ENCODE measurements around the gene SNU13. TPM values are rescaled to one million over a fixed set of nuclear protein-coding genes. Genes with fewer than 3 reads are reported as not detected.
"Not testable (repeated sequence)": the region's sequence is repeated elsewhere in the genome, so short reads cannot be mapped to it uniquely, and the experiment has no call there.

SNU13 gene
- total RNA-seq, 1 donor from 2014 or later, result 198 TPM

DNA sequence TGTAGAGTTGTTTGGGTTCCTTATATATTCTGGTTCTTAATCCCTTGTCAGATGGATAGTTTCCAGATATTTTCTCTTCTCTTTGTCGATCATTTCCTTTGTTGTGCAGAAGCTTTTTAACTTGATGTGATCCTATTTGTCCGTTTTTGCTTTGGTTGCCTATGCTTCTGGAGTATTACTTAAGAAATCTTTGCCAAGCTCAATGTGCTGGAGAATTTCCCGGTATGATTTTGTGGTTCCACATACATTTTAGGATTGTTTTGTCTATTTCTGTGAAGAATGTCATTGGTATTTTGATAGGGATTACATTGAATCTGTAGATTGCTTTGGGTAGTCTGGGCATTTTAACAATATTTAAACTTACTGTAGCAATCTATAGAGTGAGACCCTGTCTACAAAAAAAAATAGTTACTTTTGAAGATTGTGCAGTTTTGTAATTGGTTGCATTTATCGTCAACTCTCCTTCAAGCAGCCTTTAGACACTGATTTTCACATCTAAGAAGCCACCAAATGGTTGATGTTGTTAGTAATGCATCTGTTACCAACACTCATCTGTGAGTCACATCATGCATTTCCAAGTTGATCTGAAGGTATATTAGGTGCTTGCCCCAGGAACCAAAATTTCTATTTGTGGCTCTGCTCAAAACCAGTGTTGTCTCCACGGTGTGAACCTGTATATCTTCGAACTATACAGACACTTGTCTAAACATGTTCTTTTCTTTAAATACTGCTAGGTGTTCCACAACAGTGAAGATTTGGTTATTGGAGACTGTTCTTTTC is 46.1 kb downstream of the SNU13 start:
- no peak overlapping the region for H3K4me3 ChIP-seq (ENCODE audit: low read depth, low read length)
- no peak for DNase-seq (ENCODE audit: low read depth)
- TF ChIP-seq, protein P1, sequence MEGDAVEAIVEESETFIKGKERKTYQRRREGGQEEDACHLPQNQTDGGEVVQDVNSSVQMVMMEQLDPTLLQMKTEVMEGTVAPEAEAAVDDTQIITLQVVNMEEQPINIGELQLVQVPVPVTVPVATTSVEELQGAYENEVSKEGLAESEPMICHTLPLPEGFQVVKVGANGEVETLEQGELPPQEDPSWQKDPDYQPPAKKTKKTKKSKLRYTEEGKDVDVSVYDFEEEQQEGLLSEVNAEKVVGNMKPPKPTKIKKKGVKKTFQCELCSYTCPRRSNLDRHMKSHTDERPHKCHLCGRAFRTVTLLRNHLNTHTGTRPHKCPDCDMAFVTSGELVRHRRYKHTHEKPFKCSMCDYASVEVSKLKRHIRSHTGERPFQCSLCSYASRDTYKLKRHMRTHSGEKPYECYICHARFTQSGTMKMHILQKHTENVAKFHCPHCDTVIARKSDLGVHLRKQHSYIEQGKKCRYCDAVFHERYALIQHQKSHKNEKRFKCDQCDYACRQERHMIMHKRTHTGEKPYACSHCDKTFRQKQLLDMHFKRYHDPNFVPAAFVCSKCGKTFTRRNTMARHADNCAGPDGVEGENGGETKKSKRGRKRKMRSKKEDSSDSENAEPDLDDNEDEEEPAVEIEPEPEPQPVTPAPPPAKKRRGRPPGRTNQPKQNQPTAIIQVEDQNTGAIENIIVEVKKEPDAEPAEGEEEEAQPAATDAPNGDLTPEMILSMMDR (IDR thresholded peaks at IDR 0.05; ENCODE audit: insufficient read depth, low read length, poor library complexity, severe bottlenecking), result no peak
- H3K27me3 ChIP-seq (ENCODE audit: control insufficient read depth, insufficient read depth, low read length), result no peaks in the 10 kb centered on the region
- H3K36me3 ChIP-seq (ENCODE audit: control insufficient read depth, insufficient read depth, low read length), result peaks cover 2% of the 10 kb centered on the region

DNA sequence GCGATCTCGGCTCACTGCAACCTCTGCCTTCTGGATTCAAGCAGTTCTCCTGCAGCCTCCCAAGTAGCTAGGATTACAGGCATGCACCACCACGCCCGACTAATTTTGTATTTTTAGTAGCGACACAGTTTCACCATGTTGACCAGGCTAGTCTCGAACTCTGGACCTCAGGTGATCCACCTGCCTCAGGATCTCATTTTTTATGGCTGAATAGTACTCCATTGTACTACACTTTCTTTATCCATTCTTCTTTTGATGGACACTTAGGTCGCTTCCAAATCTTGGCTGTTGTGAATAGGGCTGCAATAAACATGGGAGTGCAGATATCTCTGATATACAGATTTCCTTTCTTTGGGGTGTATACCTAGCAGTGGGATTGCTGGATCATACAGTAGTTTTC is 46.8 kb downstream of the SNU13 start:
- DNase-seq (ENCODE audit: low read depth), result no peak
- TF ChIP-seq, protein P1 (IDR thresholded peaks at IDR 0.05; ENCODE audit: insufficient read depth, low read length, poor library complexity, severe bottlenecking), result no peak
- Histone ChIP-seq H3K27me3 (ENCODE audit: control insufficient read depth, insufficient read depth, low read length) (no peaks in the 10 kb centered on the region), H3K4me3 (ENCODE audit: low read depth, low read length) (no peak overlapping the region), H3K36me3 (ENCODE audit: control insufficient read depth, insufficient read depth, low read length) (peaks cover 2% of the 10 kb centered on the region)

DNA sequence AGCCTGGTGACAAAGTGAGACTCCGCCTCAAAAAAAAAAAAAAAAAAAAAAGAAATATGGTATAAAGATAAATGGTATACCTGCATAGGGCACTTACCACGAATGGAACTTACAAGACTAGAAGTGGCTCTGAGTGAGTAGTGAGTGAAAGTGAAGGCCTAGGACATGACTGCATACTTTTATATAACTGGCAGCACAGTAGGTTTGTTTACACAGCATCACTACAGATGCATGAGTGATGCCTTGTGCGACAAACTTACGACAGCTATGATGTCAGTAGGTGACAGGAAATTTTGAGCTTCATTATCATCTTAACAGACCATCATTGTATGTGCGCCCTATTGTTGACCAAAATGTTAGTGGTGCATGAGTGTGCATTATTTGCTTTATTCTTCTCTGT is 49.9 kb downstream of the SNU13 start:
- DNase-seq (ENCODE audit: low read depth), result no peak
- peaks cover 2% of the 10 kb centered on the region for H3K36me3 ChIP-seq (ENCODE audit: control insufficient read depth, insufficient read depth, low read length)
- H3K27me3 ChIP-seq (ENCODE audit: control insufficient read depth, insufficient read depth, low read length), result no peaks in the 10 kb centered on the region
- H3K4me3 ChIP-seq (ENCODE audit: low read depth, low read length), result no peak overlapping the region
- TF ChIP-seq, protein P1 (IDR thresholded peaks at IDR 0.05; ENCODE audit: insufficient read depth, low read length, poor library complexity, severe bottlenecking), result no peak

DNA sequence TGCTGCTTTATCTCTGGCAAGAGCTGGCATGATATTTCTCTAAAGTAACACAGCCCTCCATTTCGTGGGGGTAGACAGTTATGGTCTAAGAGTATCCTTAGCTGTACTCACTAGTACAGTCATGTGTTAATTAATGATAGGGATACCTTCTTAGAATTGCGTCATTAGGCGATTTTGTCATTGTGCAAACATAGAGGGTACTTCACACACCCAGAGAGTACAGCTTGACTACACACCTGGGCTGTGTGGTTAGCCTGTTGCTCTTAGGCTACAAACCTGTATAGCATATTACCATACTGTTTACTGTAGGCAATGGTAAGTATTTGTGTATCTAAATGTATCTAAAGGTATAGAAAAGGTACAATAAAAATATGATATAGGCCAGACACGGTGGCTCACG is 50.5 kb downstream of the SNU13 start:
- no peak for DNase-seq (ENCODE audit: low read depth)
- H3K36me3 ChIP-seq (ENCODE audit: control insufficient read depth, insufficient read depth, low read length), result peaks cover 2% of the 10 kb centered on the region

DNA sequence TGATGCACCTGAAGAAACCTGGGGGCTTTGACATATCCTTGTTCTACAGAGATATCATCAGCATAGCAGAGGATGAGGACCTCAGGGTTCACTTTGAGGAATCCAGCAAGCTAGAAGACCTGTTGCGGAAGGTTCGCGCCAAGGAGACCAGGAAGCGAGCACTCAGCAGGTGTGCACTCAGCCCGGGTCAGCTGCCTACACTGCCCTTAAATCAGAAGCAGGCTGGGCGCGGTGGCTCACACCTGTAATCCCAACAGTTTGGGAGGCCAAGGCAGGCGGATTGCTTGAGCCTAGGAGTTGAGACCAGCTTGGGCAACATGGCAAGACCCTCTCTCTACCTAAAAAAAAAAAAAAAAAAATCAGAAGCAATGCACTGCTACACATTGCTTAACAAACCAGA is 51.0 kb downstream of the SNU13 start:
- not testable (repeated sequence) for H3K27me3 ChIP-seq (ENCODE audit: control insufficient read depth, insufficient read depth, low read length); H3K4me3 ChIP-seq (ENCODE audit: low read depth, low read length); DNase-seq (ENCODE audit: low read depth); H3K36me3 ChIP-seq (ENCODE audit: control insufficient read depth, insufficient read depth, low read length)

More for the DNA sequence above, 50.5 kb downstream of the SNU13 start:
- Histone ChIP-seq H3K4me3 (ENCODE audit: low read depth, low read length) (no peak overlapping the region), H3K27me3 (ENCODE audit: control insufficient read depth, insufficient read depth, low read length) (no peaks in the 10 kb centered on the region)
- TF ChIP-seq, protein P1 (IDR thresholded peaks at IDR 0.05; ENCODE audit: insufficient read depth, low read length, poor library complexity, severe bottlenecking), result no peak

DNA sequence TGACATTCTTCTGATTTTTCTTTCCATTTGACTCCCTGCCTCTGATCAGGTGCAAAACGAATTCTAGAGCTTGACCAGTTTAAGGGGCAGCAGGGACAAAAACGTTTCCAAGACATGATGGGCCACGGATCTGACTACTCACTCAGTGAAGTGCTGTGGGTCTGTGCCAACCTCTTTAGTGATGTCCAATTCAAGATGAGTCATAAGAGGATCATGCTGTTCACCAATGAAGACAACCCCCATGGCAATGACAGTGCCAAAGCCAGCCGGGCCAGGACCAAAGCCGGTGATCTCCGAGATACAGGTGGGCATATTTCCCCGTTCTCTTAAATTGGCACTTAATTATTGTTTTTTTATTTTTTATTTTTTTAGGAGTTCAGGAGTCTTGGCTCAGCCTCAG is 52.2 kb downstream of the SNU13 start:
- H3K4me3 ChIP-seq (ENCODE audit: low read depth, low read length), result no peak overlapping the region
- H3K36me3 ChIP-seq (ENCODE audit: control insufficient read depth, insufficient read depth, low read length), result peaks cover 2% of the 10 kb centered on the region
- TF ChIP-seq, protein P1 (IDR thresholded peaks at IDR 0.05; ENCODE audit: insufficient read depth, low read length, poor library complexity, severe bottlenecking), result no peak
- H3K27me3 ChIP-seq (ENCODE audit: control insufficient read depth, insufficient read depth, low read length), result no peaks in the 10 kb centered on the region
- DNase-seq (ENCODE audit: low read depth), result no peak

DNA sequence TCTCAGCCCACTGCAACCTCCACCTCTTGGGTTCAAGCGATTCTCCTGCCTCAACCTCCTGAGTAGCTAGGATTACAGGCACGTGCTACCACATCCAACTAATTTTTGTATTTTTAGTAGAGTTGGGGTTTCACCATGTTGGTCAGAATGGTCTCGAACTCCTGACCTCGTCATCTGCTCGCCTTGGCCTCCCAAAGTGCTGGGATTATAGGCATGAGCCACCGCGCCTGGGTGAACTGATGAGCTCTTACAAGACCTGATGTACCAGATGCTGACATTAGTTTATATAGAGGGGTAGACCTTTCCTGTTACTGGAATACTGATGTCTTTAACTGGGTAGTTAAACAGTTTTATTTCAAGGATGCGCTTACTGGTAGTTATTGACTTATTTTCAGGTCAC is 54.1 kb downstream of the SNU13 start:
- H3K27me3 ChIP-seq (ENCODE audit: control insufficient read depth, insufficient read depth, low read length); H3K4me3 ChIP-seq (ENCODE audit: low read depth, low read length); DNase-seq (ENCODE audit: low read depth); H3K36me3 ChIP-seq (ENCODE audit: control insufficient read depth, insufficient read depth, low read length): not testable (repeated sequence)

DNA sequence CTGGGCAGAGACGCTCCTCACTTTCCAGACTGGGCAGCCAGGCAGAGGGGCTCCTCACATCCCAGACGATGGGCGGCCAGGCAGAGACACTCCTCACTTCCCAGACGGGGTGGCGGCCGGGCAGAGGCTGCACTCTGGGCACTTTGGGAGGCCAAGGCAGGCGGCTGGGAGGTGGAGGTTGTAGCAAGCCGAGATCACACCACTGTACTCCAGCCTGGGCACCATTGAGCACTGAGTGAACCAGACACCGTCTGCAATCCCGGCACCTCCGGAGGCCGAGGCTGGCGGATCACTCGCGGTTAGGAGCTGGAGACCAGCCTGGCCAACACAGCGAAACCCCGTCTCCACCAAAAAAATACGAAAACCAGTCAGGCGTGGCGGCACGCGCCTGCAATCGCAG is 57.1 kb downstream of the SNU13 start:
- not testable (repeated sequence) for H3K27me3 ChIP-seq (ENCODE audit: control insufficient read depth, insufficient read depth, low read length); H3K4me3 ChIP-seq (ENCODE audit: low read depth, low read length); DNase-seq (ENCODE audit: low read depth); H3K36me3 ChIP-seq (ENCODE audit: control insufficient read depth, insufficient read depth, low read length)

DNA sequence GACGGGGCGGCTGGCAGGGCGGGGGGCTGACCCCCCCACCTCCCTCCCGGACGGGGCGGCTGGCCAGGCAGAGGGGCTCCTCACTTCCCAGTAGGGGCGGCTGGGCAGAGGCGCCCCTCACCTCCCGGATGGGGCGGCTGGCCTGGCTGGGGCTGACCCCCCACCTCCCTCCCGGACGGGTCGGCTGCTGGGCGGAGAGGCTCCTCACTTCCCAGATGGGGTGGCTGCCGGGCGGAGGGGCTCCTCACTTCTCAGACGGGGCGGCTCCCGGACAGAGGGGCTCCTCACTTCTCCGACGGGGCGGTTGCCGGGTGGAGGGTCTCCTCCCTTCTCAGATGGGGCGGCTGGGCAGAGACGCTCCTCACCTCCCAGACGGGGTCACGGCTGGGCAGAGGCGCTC is 57.6 kb downstream of the SNU13 start:
- H3K4me3 ChIP-seq (ENCODE audit: low read depth, low read length); DNase-seq (ENCODE audit: low read depth); H3K27me3 ChIP-seq (ENCODE audit: control insufficient read depth, insufficient read depth, low read length); H3K36me3 ChIP-seq (ENCODE audit: control insufficient read depth, insufficient read depth, low read length): not testable (repeated sequence)

Data from kidney epithelial cell (primary cell).